ENCODE data around the gene MAN1A2.

Gene MAN1A2

DNA sequence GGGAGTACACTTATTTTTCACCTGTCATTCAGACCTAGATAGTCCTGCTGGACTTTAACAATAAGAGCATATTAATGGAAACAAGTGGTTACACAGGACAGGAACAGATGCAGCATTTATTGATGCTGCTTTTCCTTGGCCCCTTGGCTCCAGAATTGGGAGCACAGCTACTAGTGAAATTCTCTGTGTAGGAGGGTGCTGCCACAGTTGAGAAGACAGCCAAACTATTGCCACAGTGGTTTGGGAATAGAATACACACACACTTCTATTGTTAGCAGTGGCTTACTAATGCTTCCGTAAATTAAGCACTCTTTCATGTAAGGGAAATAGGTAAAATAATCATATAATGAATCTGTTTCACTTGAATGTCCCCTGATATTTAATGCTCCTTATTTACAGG, 133.3 kb downstream of the MAN1A2 start:
- H2BK120ac ChIP-seq (ENCODE audit: low read depth, low read length), result no peak overlapping the region
- no peaks in the 10 kb centered on the region for H3K79me1 ChIP-seq (replicated peaks; ENCODE audit: low read length, poor library complexity, severe bottlenecking)
- no peak overlapping the region for H2BK15ac ChIP-seq (ENCODE audit: low read depth, poor library complexity, severe bottlenecking)
- H4K91ac ChIP-seq (ENCODE audit: low read length), result no peak overlapping the region
- no peak overlapping the region for H2BK12ac ChIP-seq (ENCODE audit: low read length in 2 of 2)
- peaks cover 0 to 42% of the 10 kb centered on the region in 2 experiments for H3K36me3 ChIP-seq (ENCODE audit: control insufficient read depth in 1 of 2, insufficient read depth in 2 of 2, low read depth in 1 of 2, low read length in 2 of 2)
- H3K9ac ChIP-seq (ENCODE audit: low read length), result no peak overlapping the region
- no peaks in the 10 kb centered on the region for H3K27me3 ChIP-seq (ENCODE audit: control insufficient read depth in 1 of 2, insufficient read depth in 1 of 2, low read length in 2 of 2)
- no peak overlapping the region for H2AK5ac ChIP-seq (ENCODE audit: low read length, severe bottlenecking)
- H2AFZ ChIP-seq (ENCODE audit: low read depth, low read length), result no peak overlapping the region
- H3K4ac ChIP-seq (ENCODE audit: low read depth in 1 of 2, low read length in 2 of 2), result no peak overlapping the region
- H2BK5ac ChIP-seq (ENCODE audit: low read depth, low read length, poor library complexity, severe bottlenecking), result no peak overlapping the region
- H3K4me2 ChIP-seq (ENCODE audit: low read length, poor library complexity, severe bottlenecking), result no peak overlapping the region
- DNase-seq, result no peak
- H3K4me3 ChIP-seq (ENCODE audit: insufficient read depth in 1 of 2, low read depth in 1 of 2, low read length in 2 of 2), result no peak overlapping the region
- H3K14ac ChIP-seq (ENCODE audit: low read length in 2 of 2), result no peak overlapping the region
- no peak overlapping the region for H3K23ac ChIP-seq (ENCODE audit: low read length in 2 of 2)
- H3K9me3 ChIP-seq (ENCODE audit: control insufficient read depth, low read length), result no peaks in the 10 kb centered on the region
- WGBS, result no CpG with 5 or more reads among the region's 1 CpG
- H3K27ac ChIP-seq (ENCODE audit: low read length, poor library complexity, severe bottlenecking), result no peak overlapping the region
- H4K8ac ChIP-seq (ENCODE audit: low read length), result no peak overlapping the region
- no peaks in the 10 kb centered on the region for H3K4me1 ChIP-seq (ENCODE audit: control insufficient read depth, insufficient read depth, low read depth, low read length)
- H3K18ac ChIP-seq (ENCODE audit: low read depth in 1 of 2, low read length in 2 of 2), result no peak overlapping the region

DNA sequence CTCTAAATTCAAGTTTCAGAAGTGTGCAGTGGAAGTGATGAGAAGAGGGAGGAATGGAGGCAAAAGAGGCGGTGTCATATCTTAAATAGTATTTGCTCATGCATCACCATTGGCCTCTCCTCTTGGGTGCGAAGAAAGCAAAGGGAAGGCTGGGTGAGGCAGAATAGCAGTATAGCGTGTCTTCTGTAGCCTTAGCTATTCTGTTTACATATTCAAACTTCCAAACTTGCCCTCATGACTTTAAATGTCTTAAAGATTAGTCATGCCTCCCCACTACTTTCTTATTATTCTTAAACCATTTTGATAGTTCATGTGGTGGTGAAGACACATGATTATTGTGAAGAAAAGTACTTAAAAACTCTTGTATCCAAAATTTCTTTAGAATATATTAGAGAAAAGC, 134.0 kb downstream of the MAN1A2 start:
- no peaks in the 10 kb centered on the region for H3K4me1 ChIP-seq (ENCODE audit: control insufficient read depth, insufficient read depth, low read depth, low read length)
- H2AFZ ChIP-seq (ENCODE audit: low read depth, low read length), result no peak overlapping the region
- H3K9me3 ChIP-seq (ENCODE audit: control insufficient read depth, low read length), result no peaks in the 10 kb centered on the region
- no peak overlapping the region for H3K14ac ChIP-seq (ENCODE audit: low read length in 2 of 2)
- no peak overlapping the region for H3K23ac ChIP-seq (ENCODE audit: low read length in 2 of 2)
- no peaks in the 10 kb centered on the region for H3K27me3 ChIP-seq (ENCODE audit: control insufficient read depth in 1 of 2, insufficient read depth in 1 of 2, low read length in 2 of 2)
- H3K4ac ChIP-seq (ENCODE audit: low read depth in 1 of 2, low read length in 2 of 2), result no peak overlapping the region
- no peak overlapping the region for H3K18ac ChIP-seq (ENCODE audit: low read depth in 1 of 2, low read length in 2 of 2)
- H3K27ac ChIP-seq (ENCODE audit: low read length, poor library complexity, severe bottlenecking), result peak overlapping the region; percentile 38
- H3K36me3 ChIP-seq (ENCODE audit: control insufficient read depth in 1 of 2, insufficient read depth in 2 of 2, low read depth in 1 of 2, low read length in 2 of 2), result peaks cover 0 to 48% of the 10 kb centered on the region in 2 experiments
- no peak overlapping the region for H2BK5ac ChIP-seq (ENCODE audit: low read depth, low read length, poor library complexity, severe bottlenecking)
- H2BK15ac ChIP-seq (ENCODE audit: low read depth, poor library complexity, severe bottlenecking), result no peak overlapping the region
- H3K4me3 ChIP-seq (ENCODE audit: insufficient read depth in 1 of 2, low read depth in 1 of 2, low read length in 2 of 2), result no peak overlapping the region
- no peak overlapping the region for H2BK120ac ChIP-seq (ENCODE audit: low read depth, low read length)
- WGBS, result 30% methylated on average over 3 of the region's 3 CpGs
- peak; percentile 73 for DNase-seq
- no peak overlapping the region for H2AK5ac ChIP-seq (ENCODE audit: low read length, severe bottlenecking)
- no peak overlapping the region for H4K8ac ChIP-seq (ENCODE audit: low read length)
- no peak overlapping the region for H4K91ac ChIP-seq (ENCODE audit: low read length)
- no peaks in the 10 kb centered on the region for H3K79me1 ChIP-seq (replicated peaks; ENCODE audit: low read length, poor library complexity, severe bottlenecking)
- H3K9ac ChIP-seq (ENCODE audit: low read length), result no peak overlapping the region
- H3K4me2 ChIP-seq (ENCODE audit: low read length, poor library complexity, severe bottlenecking), result peak overlapping the region; percentile 34
- no peak overlapping the region for H2BK12ac ChIP-seq (ENCODE audit: low read length in 2 of 2)

DNA sequence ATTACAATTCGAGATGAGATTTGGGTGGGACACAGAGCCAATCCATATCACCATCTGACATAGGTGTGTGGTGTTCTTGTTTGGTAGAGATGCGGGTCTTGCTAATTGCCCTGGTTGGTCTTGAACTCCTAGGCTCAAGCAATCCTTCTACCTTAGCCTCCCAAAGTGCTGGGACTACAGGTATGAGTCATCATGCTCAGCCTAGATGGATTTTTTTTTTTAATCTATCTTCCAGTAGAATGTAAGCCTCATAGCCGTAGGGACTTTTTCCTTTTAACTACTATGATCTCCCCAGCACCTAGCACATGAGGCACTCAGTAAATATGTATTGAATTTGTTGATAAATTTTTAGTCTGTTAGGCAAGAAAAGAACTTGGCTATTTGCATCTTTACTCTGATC, 144.0 kb downstream of the MAN1A2 start:
- H3K79me1 ChIP-seq (replicated peaks; ENCODE audit: low read length, poor library complexity, severe bottlenecking), result no peaks in the 10 kb centered on the region
- no peak overlapping the region for H4K91ac ChIP-seq (ENCODE audit: low read length)
- H2BK12ac ChIP-seq (ENCODE audit: low read length in 2 of 2), result no peak overlapping the region
- H3K36me3 ChIP-seq (ENCODE audit: control insufficient read depth in 1 of 2, insufficient read depth in 2 of 2, low read depth in 1 of 2, low read length in 2 of 2), result peaks cover 0 to 19% of the 10 kb centered on the region in 2 experiments
- H2BK120ac ChIP-seq (ENCODE audit: low read depth, low read length), result no peak overlapping the region
- H2BK15ac ChIP-seq (ENCODE audit: low read depth, poor library complexity, severe bottlenecking), result no peak overlapping the region
- no peak overlapping the region for H2AK5ac ChIP-seq (ENCODE audit: low read length, severe bottlenecking)
- H3K9ac ChIP-seq (ENCODE audit: low read length), result no peak overlapping the region
- no peak overlapping the region for H3K27ac ChIP-seq (ENCODE audit: low read length, poor library complexity, severe bottlenecking)
- no peaks in the 10 kb centered on the region for H3K27me3 ChIP-seq (ENCODE audit: control insufficient read depth in 1 of 2, insufficient read depth in 1 of 2, low read length in 2 of 2)
- H3K4ac ChIP-seq (ENCODE audit: low read depth in 1 of 2, low read length in 2 of 2), result no peak overlapping the region
- H3K4me1 ChIP-seq (ENCODE audit: control insufficient read depth, insufficient read depth, low read depth, low read length), result no peaks in the 10 kb centered on the region
- H4K8ac ChIP-seq (ENCODE audit: low read length), result no peak overlapping the region
- DNase-seq, result no peak
- no peak overlapping the region for H3K4me3 ChIP-seq (ENCODE audit: insufficient read depth in 1 of 2, low read depth in 1 of 2, low read length in 2 of 2)
- H3K14ac ChIP-seq (ENCODE audit: low read length in 2 of 2), result no peak overlapping the region
- H3K9me3 ChIP-seq (ENCODE audit: control insufficient read depth, low read length), result no peaks in the 10 kb centered on the region
- no peak overlapping the region for H3K4me2 ChIP-seq (ENCODE audit: low read length, poor library complexity, severe bottlenecking)
- no peak overlapping the region for H2AFZ ChIP-seq (ENCODE audit: low read depth, low read length)
- no peak overlapping the region for H3K18ac ChIP-seq (ENCODE audit: low read depth in 1 of 2, low read length in 2 of 2)
- no CpG with 5 or more reads among the region's 3 CpGs for WGBS
- H2BK5ac ChIP-seq (ENCODE audit: low read depth, low read length, poor library complexity, severe bottlenecking), result no peak overlapping the region
- H3K23ac ChIP-seq (ENCODE audit: low read length in 2 of 2), result no peak overlapping the region

DNA sequence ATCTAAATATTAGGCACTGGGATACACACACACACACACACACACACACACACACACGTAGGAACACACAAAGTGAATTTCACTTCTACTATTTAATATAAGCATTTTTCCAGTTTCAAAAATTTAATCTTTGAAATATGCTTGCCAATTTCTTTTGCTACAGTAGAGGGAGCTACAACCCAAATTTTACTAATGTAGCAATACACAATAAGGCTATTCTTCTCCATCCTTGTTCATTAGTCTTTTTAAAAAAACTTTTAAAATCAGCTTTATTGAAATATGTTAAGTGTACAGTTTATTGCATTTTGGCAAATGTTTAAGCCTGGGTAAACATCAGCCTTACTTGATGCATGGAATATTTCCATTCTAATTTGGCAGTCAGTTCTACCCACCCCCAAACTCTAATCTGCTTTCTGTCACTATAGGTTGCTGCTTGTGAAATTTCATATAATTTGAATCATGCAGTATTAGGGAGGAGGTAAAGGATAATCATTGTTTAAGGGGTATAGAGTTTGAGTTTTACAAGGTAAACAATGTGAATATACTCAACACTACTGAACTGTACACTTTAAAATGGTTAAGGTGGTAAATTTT, 145.6 kb downstream of the MAN1A2 start:
- no peak overlapping the region for H2BK5ac ChIP-seq (ENCODE audit: low read depth, low read length, poor library complexity, severe bottlenecking)
- H3K14ac ChIP-seq (ENCODE audit: low read length in 2 of 2), result no peak overlapping the region
- H3K79me1 ChIP-seq (replicated peaks; ENCODE audit: low read length, poor library complexity, severe bottlenecking), result no peaks in the 10 kb centered on the region
- H2BK15ac ChIP-seq (ENCODE audit: low read depth, poor library complexity, severe bottlenecking), result no peak overlapping the region
- no peak overlapping the region for H3K9ac ChIP-seq (ENCODE audit: low read length)
- 0% methylated on average over 1 of the region's 1 CpG for WGBS
- no peak overlapping the region for H3K4me2 ChIP-seq (ENCODE audit: low read length, poor library complexity, severe bottlenecking)
- no peak overlapping the region for H3K23ac ChIP-seq (ENCODE audit: low read length in 2 of 2)
- no peaks in the 10 kb centered on the region for H3K4me1 ChIP-seq (ENCODE audit: control insufficient read depth, insufficient read depth, low read depth, low read length)
- H3K4ac ChIP-seq (ENCODE audit: low read depth in 1 of 2, low read length in 2 of 2), result no peak overlapping the region
- no peak overlapping the region for H4K8ac ChIP-seq (ENCODE audit: low read length)
- H3K4me3 ChIP-seq (ENCODE audit: insufficient read depth in 1 of 2, low read depth in 1 of 2, low read length in 2 of 2), result no peak overlapping the region
- no peak overlapping the region for H2BK120ac ChIP-seq (ENCODE audit: low read depth, low read length)
- peak; percentile 42 for DNase-seq
- H2AFZ ChIP-seq (ENCODE audit: low read depth, low read length), result no peak overlapping the region
- no peak overlapping the region for H3K27ac ChIP-seq (ENCODE audit: low read length, poor library complexity, severe bottlenecking)
- no peak overlapping the region for H3K18ac ChIP-seq (ENCODE audit: low read depth in 1 of 2, low read length in 2 of 2)
- H3K9me3 ChIP-seq (ENCODE audit: control insufficient read depth, low read length), result no peaks in the 10 kb centered on the region
- peaks cover 5 to 12% of the 10 kb centered on the region in 2 experiments for H3K36me3 ChIP-seq (ENCODE audit: control insufficient read depth in 1 of 2, insufficient read depth in 2 of 2, low read depth in 1 of 2, low read length in 2 of 2)
- no peak overlapping the region for H4K91ac ChIP-seq (ENCODE audit: low read length)
- H2BK12ac ChIP-seq (ENCODE audit: low read length in 2 of 2), result no peak overlapping the region
- no peak overlapping the region for H2AK5ac ChIP-seq (ENCODE audit: low read length, severe bottlenecking)
- H3K27me3 ChIP-seq (ENCODE audit: control insufficient read depth in 1 of 2, insufficient read depth in 1 of 2, low read length in 2 of 2), result no peaks in the 10 kb centered on the region

Data from mesenchymal stem cell (in vitro differentiated cells and primary cell).